ENCODE data around the gene MMP7. TPM values are rescaled to one million over a fixed set of nuclear protein-coding genes. Genes with fewer than 3 reads are reported as not detected.

The MMP7 gene
- total RNA-seq, 1 experiment from 2014 or later, result not detected

- no peak overlapping the region for H2AFZ ChIP-seq (ENCODE audit: low read length)
- no peaks in the 10 kb centered on the region for H3K27me3 ChIP-seq (ENCODE audit: insufficient read depth, low read length)
- H4K91ac ChIP-seq (ENCODE audit: insufficient read length, low read depth, low read length), result no peak overlapping the region
- WGBS (ENCODE audit: extremely low coverage, insufficient read length, low lambda C conversion rate), result no CpG with 5 or more reads among the region's 1 CpG
- H2BK20ac ChIP-seq (ENCODE audit: low read depth, low read length, poor library complexity, severe bottlenecking), result no peak overlapping the region
- no peak overlapping the region for H4K8ac ChIP-seq (replicated peaks; ENCODE audit: insufficient read length, low read depth, low read length)
- H3T11ph ChIP-seq (ENCODE audit: low read length), result no peak overlapping the region
- peaks cover 8% of the 10 kb centered on the region; the same call in 1 of the 2 replicates for H3K4me1 ChIP-seq (ENCODE audit: insufficient read depth, low read length)
- no peak overlapping the region for H2BK12ac ChIP-seq (ENCODE audit: insufficient read length, low read depth, low read length)
- no peak overlapping the region for H3K14ac ChIP-seq (ENCODE audit: insufficient read depth, low read length)
- H3K23ac ChIP-seq (ENCODE audit: insufficient read length, low read depth, low read length), result no peak overlapping the region
- no peaks in the 10 kb centered on the region for H3K23me2 ChIP-seq (ENCODE audit: insufficient read length, low read depth, low read length, poor library complexity, severe bottlenecking)
- H3K18ac ChIP-seq (ENCODE audit: insufficient read length, low read depth, low read length), result no peak overlapping the region
- H4K5ac ChIP-seq (ENCODE audit: insufficient read length, low read depth, low read length), result no peak overlapping the region
- H4K20me1 ChIP-seq (ENCODE audit: control insufficient read depth, insufficient read depth, insufficient read length), result no peaks in the 10 kb centered on the region
- H2BK5ac ChIP-seq (ENCODE audit: insufficient read length, low read length), result no peak overlapping the region
- no peaks in the 10 kb centered on the region for H3K79me2 ChIP-seq (ENCODE audit: insufficient read depth, low read length)
- Mint-ChIP-seq H3K27me3 (ENCODE audit: low read depth) (no peaks in the 10 kb centered on the region; the same call in 1 of the 2 replicates), H3K36me3 (ENCODE audit: insufficient read depth in 1 of 3, low read depth in 3 of 3) (no peaks in the 10 kb centered on the region), H3K27ac (no peak overlapping the region), H3K9me3 (no peaks in the 10 kb centered on the region), H3K4me3 (no peak overlapping the region), H3K4me1 (peaks cover 23 to 28% of the 10 kb centered on the region in 2 experiments)
- H3K4ac ChIP-seq (ENCODE audit: low read depth, low read length), result no peak overlapping the region
- H3K4me2 ChIP-seq (ENCODE audit: insufficient read depth, insufficient read length, low read length), result no peak overlapping the region
- H2BK120ac ChIP-seq (ENCODE audit: low read depth, low read length, poor library complexity, severe bottlenecking), result no peak overlapping the region
- no peak overlapping the region for H3K27ac ChIP-seq (ENCODE audit: insufficient read length, low read depth, low read length)
- H3K79me1 ChIP-seq (ENCODE audit: insufficient read depth, low read depth, low read length, poor library complexity, severe bottlenecking), result no peaks in the 10 kb centered on the region
- no peak for DNase-seq
- H3K9ac ChIP-seq (ENCODE audit: extremely low read depth, insufficient read length, low read length), result no peak overlapping the region
- H3K9me3 ChIP-seq (ENCODE audit: control insufficient read depth, low read depth, low read length), result no peaks in the 10 kb centered on the region
- no peak overlapping the region for H2AK5ac ChIP-seq (ENCODE audit: insufficient read length, low read length)
- no peak for TF ChIP-seq CTCF (conservative IDR thresholded peaks at IDR 0.05)
- H3K56ac ChIP-seq (ENCODE audit: insufficient read length, low read depth, low read length), result no peak overlapping the region
- no peak overlapping the region for H2BK15ac ChIP-seq (ENCODE audit: low read depth, low read length)
Measured at GRCh38 chr11:102478673-102479299, 51.8 kb downstream of the MMP7 start.
